HepG2 (cell line): ENCODE data around the gene CACNA2D3. TPM values are rescaled to one million over a fixed set of nuclear protein-coding genes. Genes with fewer than 3 reads are reported as not detected.

Source experiments
- ATAC-seq: fragments of 200-7000 bp; cut with Tn5 transposase; 3 replicates; pipeline ENCODE4 v1.9.1; 2020; ENCODE audit warnings: mild to moderate bottlenecking, moderate library complexity
- BruUV-seq: library from RNA; stranded (reverse); fragments of 400-500 nt; replicated peaks from 2 replicates; lab custom pipeline; 2021; lab: Mats Ljungman, UMichigan
- CTCF ChIA-PET: fragments of 300-600 bp; formaldehyde crosslinking; extraction: SDS; loops from one replicate; lab custom pipeline; 2021; ENCODE audit warnings: low total read pairs, inconsistent platforms, low intra/inter-chr PET ratio; lab: Yijun Ruan, JAX
- POLR2A ChIA-PET: fragments of 350-600 bp; sonication (Branson Sonifier 250); formaldehyde crosslinking; loops from one replicate; lab custom pipeline; 2020; ENCODE audit warnings: antibody characterized with exemption, inconsistent platforms; lab: Yijun Ruan, JAX
- DNase-seq: peaks from one replicate; pipeline ENCODE4 v3.0.0-alpha.2; 2015; ENCODE audit warnings: low spot score
- FAIRE-seq: peaks from 3 replicates; lab custom pipeline; 2011; peaks lifted over from hg19 to GRCh38; lab: Jason Lieb, UNC
- H2AFZ ChIP-seq: one replicate; pipeline ENCODE4 v1.6.1; 2011; ENCODE audit warnings: low read length, inconsistent platforms
- H3K27ac ChIP-seq: fragments of 300-600 bp; 3 replicates; pipeline ENCODE4 v1.8.0; 2011; ENCODE audit warnings: mixed run types, mild to moderate bottlenecking, mixed read lengths, low read length, inconsistent platforms; ENCODE audit not compliant: insufficient read depth; ENCODE audit errors: extremely low read length
- H3K27me3 ChIP-seq, 2 experiments: fragments of 200-600 bp in 1 of 2; 2 replicates in 1 of 2; 3 replicates in 1 of 2; pipeline versions ENCODE4 v1.6.0 to v1.8.0; 2011; ENCODE audit warnings: low read length in 2 of 2, mild to moderate bottlenecking in 2 of 2, moderate library complexity in 2 of 2, inconsistent platforms in 1 of 2; ENCODE audit not compliant: insufficient read depth in 2 of 2, control insufficient read depth in 1 of 2
- H3K36me3 ChIP-seq, 2 experiments: fragments of 200-600 bp in 1 of 2; replicated peaks in 1 of 2; 2 replicates in 1 of 2; 3 replicates in 1 of 2; pipeline versions ENCODE4 v1.5.1 to v1.8.0; 2011; ENCODE audit warnings: low read length in 2 of 2, inconsistent platforms in 1 of 2; ENCODE audit not compliant: insufficient read depth in 2 of 2, control insufficient read depth in 1 of 2
- H3K4me1 ChIP-seq: 2 replicates; pipeline ENCODE4 v1.5.1; 2012; ENCODE audit warnings: low read length, inconsistent platforms; ENCODE audit not compliant: insufficient read depth
- H3K4me2 ChIP-seq: 2 replicates; pipeline ENCODE4 v1.6.0; 2011; ENCODE audit warnings: low read depth, low read length, inconsistent platforms
- H3K4me3 ChIP-seq, 3 experiments: fragments of 200-600 bp in 1 of 3; sonication (generic), shearing (Covaris generic) in 1 of 3; replicated peaks in 1 of 3; 2 replicates each; pipeline ENCODE4 v1.5.1; 2011 to 2016; ENCODE audit warnings: low read length in 3 of 3, inconsistent platforms in 2 of 3, low read depth in 2 of 3, mild to moderate bottlenecking in 2 of 3, control low read depth in 1 of 3, mixed read lengths in 1 of 3; ENCODE audit not compliant: insufficient read depth in 1 of 3
- H3K79me2 ChIP-seq: one replicate; pipeline ENCODE4 v1.6.1; 2011; ENCODE audit warnings: low read length, inconsistent platforms; ENCODE audit not compliant: insufficient read depth
- H3K9ac ChIP-seq: 2 replicates; pipeline ENCODE4 v1.6.0; 2011; ENCODE audit warnings: mild to moderate bottlenecking, low read depth, low read length, inconsistent platforms; ENCODE audit not compliant: insufficient read depth
- H3K9me3 ChIP-seq: 2 replicates; pipeline ENCODE4 v1.5.1; 2012; ENCODE audit warnings: mild to moderate bottlenecking, low read length
- H4K20me1 ChIP-seq: 2 replicates; pipeline ENCODE4 v1.6.0; 2011; ENCODE audit warnings: inconsistent platforms, mild to moderate bottlenecking, low read length, moderate library complexity; ENCODE audit not compliant: insufficient read depth
- EP300 ChIP-seq, 3 experiments: sonication (generic) in 1 of 3; formaldehyde crosslinking in 1 of 3; IDR thresholded peaks; 2 replicates each; pipeline versions ENCODE4 v1.5.1 to v1.6.1; 2011 to 2020; ENCODE audit warnings: low read depth in 2 of 3, low read length in 2 of 3, borderline replicate concordance in 1 of 3, improper control_type of control experiment in 1 of 3, mild to moderate bottlenecking in 1 of 3, missing genetic modification reagents in 1 of 3, moderate library complexity in 1 of 3
- GABPA ChIP-seq, 2 experiments: IDR thresholded peaks; 2 replicates each; pipeline ENCODE4 v1.6.1; 2011 to 2016; ENCODE audit warnings: low read depth in 2 of 2, low read length in 1 of 2, missing biosample characterization in 1 of 2, missing genetic modification characterization in 1 of 2
- KLF6 ChIP-seq: IDR thresholded peaks from 2 replicates; pipeline ENCODE4 v1.8.0; 2016; ENCODE audit warnings: missing biosample characterization, missing genetic modification reagents
- NRL ChIP-seq: sonication (generic); formaldehyde crosslinking; IDR thresholded peaks from 2 replicates; pipeline ENCODE4 v1.5.0; 2020; ENCODE audit warnings: missing genetic modification reagents, mild to moderate bottlenecking, moderate library complexity, borderline replicate concordance
- TBL1XR1 ChIP-seq: fragments of 150-350 bp; IDR thresholded peaks from 2 replicates; pipeline ENCODE4 v1.6.1; 2014; ENCODE audit warnings: borderline replicate concordance, low read length; ENCODE audit not compliant: partially characterized antibody
- TGIF2 ChIP-seq: IDR thresholded peaks from 2 replicates; pipeline ENCODE4 v1.6.1; 2016; ENCODE audit warnings: control low read depth, missing compliant biosample characterization
- ZBTB42 ChIP-seq: sonication (generic); formaldehyde crosslinking; IDR thresholded peaks from 2 replicates; pipeline ENCODE4 v1.5.0; 2020; ENCODE audit warnings: mild to moderate bottlenecking, missing genetic modification reagents
- WGBS: methylation state at CpG from one replicate; pipeline ENCODE4 v1.1.6; 2017; ENCODE audit warnings: low lambda C conversion rate; 5-methylcytosine and 5-hydroxymethylcytosine counted together
- in situ Hi-C: cut with HindIII; loops from 2 replicates; pipeline ENCODE4 v1.10.0; 2017; ENCODE audit warnings: low pct_unique_long_range_greater_than_20kb; ENCODE audit not compliant: extremely low pct_ligation_motif_present
- intact Hi-C: fragments of 100-400 bp; cut with micrococcal nuclease; formaldehyde crosslinking; loops from one replicate; pipeline ENCODE4 v1.10.0; 2022; ENCODE audit not compliant: unreplicated experiment
- polyA plus RNA-seq, 8 experiments: library from polyadenylated mRNA; depleted of rRNA in 3 of 8; stranded (reverse) in 7 of 8; unstranded in 1 of 8; fragments of >200 nt; fragmentation: Illumina TruSeq in 4 of 8; extraction: Trizol in 4 of 8; gene quantifications; 2 replicates each; pipeline versions ENCODE4 v1.2.1 to v1.2.3, GENCODE V29; 2011 to 2016; ENCODE audit warnings: low read depth in 4 of 8, missing spikeins in 1 of 8, mixed read lengths in 1 of 8; ENCODE audit not compliant: insufficient read depth in 1 of 8
- total RNA-seq, 5 experiments: library from RNA; depleted of rRNA; stranded (reverse); fragments of >200 nt; fragmentation: Illumina TruSeq; extraction: Trizol; gene quantifications; 2 replicates each; pipeline ENCODE4 v1.2.3, GENCODE V29; 2016; ENCODE audit warnings: low read depth in 1 of 5
- TF ChIP-seq, protein P1 (sequence below): sonication (generic); formaldehyde crosslinking; IDR thresholded peaks from 2 replicates; pipeline ENCODE4 v1.4.0; 2020; ENCODE audit warnings: missing genetic modification reagents, borderline replicate concordance
- TF ChIP-seq, protein P2 (sequence below): sonication (generic); formaldehyde crosslinking; IDR thresholded peaks from 2 replicates; pipeline ENCODE4 v1.5.0; 2020; ENCODE audit warnings: missing genetic modification reagents
- TF ChIP-seq, protein P3 (sequence below): sonication (generic); formaldehyde crosslinking; IDR thresholded peaks from 2 replicates; pipeline ENCODE4 v1.4.0; 2020; ENCODE audit warnings: missing genetic modification reagents
- TF ChIP-seq, protein P4 (sequence below): sonication (generic); formaldehyde crosslinking; IDR thresholded peaks from 2 replicates; pipeline ENCODE4 v1.4.0; 2020; ENCODE audit warnings: low read depth, missing genetic modification reagents
- TF ChIP-seq, protein P5 (sequence below): IDR thresholded peaks from 2 replicates; pipeline ENCODE4 v1.6.1; 2018; ENCODE audit warnings: missing genetic modification reagents, mild to moderate bottlenecking, missing compliant biosample characterization

CACNA2D3 gene
- total and polyA plus RNA-seq, 2 of the 13 experiments (the other 11 are each of a cell fraction or from before 2014, with no cell fraction given), result not detected

DNA sequence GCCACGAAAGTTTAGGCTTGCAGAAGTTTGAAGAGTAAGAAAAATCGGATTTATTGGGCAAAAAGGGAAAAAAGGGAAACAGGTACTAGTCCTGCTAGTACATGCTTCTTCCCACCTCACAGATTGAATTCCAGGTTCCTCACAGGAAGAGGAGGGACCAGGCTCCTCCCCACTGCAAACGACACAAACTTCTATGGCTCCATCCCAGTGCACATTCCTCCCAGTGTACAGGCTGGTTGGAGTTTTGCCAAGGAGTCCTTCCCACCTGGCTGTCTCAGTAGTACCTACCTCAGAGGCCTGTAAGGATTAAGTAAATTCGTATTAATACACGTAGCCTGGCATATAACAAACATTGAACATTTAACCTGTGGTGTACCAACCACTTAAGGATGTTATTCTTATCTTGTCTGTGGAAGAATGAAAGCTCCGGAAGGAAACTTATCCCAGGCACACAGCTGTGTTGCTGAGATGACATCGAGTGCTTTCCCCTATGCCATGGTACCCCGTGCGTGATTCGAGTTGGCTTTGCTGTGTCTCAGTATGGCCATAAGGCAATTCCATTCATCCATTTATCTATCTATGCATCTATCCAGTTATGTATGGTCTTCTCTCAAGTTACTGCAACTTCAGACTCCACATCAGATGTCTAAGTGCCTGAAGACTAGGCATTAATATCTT is 511.2 kb downstream of the CACNA2D3 start (continued):
- TF ChIP-seq NRL (CRISPR knock-in tag) (no peak), ZBTB42 (CRISPR knock-in tag) (no peak), TBL1XR1 (no peak)
- TF ChIP-seq, protein P1, sequence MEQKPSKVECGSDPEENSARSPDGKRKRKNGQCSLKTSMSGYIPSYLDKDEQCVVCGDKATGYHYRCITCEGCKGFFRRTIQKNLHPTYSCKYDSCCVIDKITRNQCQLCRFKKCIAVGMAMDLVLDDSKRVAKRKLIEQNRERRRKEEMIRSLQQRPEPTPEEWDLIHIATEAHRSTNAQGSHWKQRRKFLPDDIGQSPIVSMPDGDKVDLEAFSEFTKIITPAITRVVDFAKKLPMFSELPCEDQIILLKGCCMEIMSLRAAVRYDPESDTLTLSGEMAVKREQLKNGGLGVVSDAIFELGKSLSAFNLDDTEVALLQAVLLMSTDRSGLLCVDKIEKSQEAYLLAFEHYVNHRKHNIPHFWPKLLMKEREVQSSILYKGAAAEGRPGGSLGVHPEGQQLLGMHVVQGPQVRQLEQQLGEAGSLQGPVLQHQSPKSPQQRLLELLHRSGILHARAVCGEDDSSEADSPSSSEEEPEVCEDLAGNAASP (CRISPR knock-in tag), result no peak

DNA sequence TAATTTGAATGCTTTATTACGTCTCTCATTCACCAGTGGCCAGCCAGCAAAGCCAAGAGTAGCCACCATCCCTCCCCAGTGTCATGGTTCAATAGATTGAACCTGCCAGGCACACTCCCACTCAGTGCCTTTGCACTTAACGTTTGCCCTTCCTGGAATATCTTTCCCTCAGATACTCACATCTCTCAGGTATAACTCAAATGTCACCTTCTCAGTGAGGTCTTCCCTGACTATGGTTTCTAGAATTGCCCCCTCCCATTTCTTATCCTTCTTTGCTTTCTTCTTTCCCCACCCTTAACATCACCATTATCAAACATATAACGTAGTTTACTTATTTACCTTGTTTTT is 511.7 kb downstream of the CACNA2D3 start:
- 3% methylated on average over 3 of the region's 3 CpGs for WGBS
- intact Hi-C loops, result no loop called here
- no peak overlapping the region for H2AFZ ChIP-seq
- H3K4me1 ChIP-seq, result no peaks in the 10 kb centered on the region
- no TSS peak for BruUV-seq
- no peak for FAIRE-seq
- no peaks in the 10 kb centered on the region for H3K79me2 ChIP-seq
- H3K4me2 ChIP-seq, result no peak overlapping the region
- peaks cover 0 to 3% of the 10 kb centered on the region in 2 experiments; a peak in 2 of 5 replicates for H3K27me3 ChIP-seq
- ChIA-PET POLR2A (no interaction called here), CTCF (no interaction called here)
- no peak for DNase-seq
- H3K9me3 ChIP-seq, result no peaks in the 10 kb centered on the region
- no peaks in the 10 kb centered on the region for H3K36me3 ChIP-seq
- H3K27ac ChIP-seq, result no peak overlapping the region
- in situ Hi-C loops, result no loop called here
- no peaks in the 10 kb centered on the region for H4K20me1 ChIP-seq
- no peak for ATAC-seq
- no peak overlapping the region for H3K4me3 ChIP-seq
- no peak overlapping the region for H3K9ac ChIP-seq
- TF ChIP-seq, protein P2, sequence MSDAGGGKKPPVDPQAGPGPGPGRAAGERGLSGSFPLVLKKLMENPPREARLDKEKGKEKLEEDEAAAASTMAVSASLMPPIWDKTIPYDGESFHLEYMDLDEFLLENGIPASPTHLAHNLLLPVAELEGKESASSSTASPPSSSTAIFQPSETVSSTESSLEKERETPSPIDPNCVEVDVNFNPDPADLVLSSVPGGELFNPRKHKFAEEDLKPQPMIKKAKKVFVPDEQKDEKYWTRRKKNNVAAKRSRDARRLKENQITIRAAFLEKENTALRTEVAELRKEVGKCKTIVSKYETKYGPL (CRISPR knock-in tag), result no peak
- TF ChIP-seq, protein P3, sequence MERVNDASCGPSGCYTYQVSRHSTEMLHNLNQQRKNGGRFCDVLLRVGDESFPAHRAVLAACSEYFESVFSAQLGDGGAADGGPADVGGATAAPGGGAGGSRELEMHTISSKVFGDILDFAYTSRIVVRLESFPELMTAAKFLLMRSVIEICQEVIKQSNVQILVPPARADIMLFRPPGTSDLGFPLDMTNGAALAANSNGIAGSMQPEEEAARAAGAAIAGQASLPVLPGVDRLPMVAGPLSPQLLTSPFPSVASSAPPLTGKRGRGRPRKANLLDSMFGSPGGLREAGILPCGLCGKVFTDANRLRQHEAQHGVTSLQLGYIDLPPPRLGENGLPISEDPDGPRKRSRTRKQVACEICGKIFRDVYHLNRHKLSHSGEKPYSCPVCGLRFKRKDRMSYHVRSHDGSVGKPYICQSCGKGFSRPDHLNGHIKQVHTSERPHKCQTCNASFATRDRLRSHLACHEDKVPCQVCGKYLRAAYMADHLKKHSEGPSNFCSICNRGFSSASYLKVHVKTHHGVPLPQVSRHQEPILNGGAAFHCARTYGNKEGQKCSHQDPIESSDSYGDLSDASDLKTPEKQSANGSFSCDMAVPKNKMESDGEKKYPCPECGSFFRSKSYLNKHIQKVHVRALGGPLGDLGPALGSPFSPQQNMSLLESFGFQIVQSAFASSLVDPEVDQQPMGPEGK (CRISPR knock-in tag), result no peak
- TF ChIP-seq, protein P4, sequence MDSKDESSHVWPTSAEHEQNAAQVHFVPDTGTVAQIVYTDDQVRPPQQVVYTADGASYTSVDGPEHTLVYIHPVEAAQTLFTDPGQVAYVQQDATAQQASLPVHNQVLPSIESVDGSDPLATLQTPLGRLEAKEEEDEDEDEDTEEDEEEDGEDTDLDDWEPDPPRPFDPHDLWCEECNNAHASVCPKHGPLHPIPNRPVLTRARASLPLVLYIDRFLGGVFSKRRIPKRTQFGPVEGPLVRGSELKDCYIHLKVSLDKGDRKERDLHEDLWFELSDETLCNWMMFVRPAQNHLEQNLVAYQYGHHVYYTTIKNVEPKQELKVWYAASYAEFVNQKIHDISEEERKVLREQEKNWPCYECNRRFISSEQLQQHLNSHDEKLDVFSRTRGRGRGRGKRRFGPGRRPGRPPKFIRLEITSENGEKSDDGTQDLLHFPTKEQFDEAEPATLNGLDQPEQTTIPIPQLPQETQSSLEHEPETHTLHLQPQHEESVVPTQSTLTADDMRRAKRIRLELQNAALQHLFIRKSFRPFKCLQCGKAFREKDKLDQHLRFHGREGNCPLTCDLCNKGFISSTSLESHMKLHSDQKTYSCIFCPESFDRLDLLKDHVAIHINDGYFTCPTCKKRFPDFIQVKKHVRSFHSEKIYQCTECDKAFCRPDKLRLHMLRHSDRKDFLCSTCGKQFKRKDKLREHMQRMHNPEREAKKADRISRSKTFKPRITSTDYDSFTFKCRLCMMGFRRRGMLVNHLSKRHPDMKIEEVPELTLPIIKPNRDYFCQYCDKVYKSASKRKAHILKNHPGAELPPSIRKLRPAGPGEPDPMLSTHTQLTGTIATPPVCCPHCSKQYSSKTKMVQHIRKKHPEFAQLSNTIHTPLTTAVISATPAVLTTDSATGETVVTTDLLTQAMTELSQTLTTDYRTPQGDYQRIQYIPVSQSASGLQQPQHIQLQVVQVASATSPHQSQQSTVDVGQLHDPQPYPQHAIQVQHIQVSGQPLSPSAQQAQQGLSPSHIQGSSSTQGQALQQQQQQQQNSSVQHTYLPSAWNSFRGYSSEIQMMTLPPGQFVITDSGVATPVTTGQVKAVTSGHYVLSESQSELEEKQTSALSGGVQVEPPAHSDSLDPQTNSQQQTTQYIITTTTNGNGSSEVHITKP, result no peak
- TF ChIP-seq GABPA (IDR thresholded peaks at IDR 0.05; ENCODE audit: low read depth, low read length) (no peak), GABPA (CRISPR knock-in tag; IDR thresholded peaks at IDR 0.05; ENCODE audit: low read depth) (no peak), TGIF2 (CRISPR knock-in tag) (no peak), EP300 (IDR thresholded peaks at IDR 0.05; ENCODE audit: low read depth in 2 of 2, low read length in 2 of 2) (no peak), EP300 (CRISPR knock-in tag; IDR thresholded peaks at IDR 0.05; ENCODE audit: borderline replicate concordance) (no peak), KLF6 (no peak)
- TF ChIP-seq, protein P5, sequence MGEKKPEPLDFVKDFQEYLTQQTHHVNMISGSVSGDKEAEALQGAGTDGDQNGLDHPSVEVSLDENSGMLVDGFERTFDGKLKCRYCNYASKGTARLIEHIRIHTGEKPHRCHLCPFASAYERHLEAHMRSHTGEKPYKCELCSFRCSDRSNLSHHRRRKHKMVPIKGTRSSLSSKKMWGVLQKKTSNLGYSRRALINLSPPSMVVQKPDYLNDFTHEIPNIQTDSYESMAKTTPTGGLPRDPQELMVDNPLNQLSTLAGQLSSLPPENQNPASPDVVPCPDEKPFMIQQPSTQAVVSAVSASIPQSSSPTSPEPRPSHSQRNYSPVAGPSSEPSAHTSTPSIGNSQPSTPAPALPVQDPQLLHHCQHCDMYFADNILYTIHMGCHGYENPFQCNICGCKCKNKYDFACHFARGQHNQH (CRISPR knock-in tag), result no peak
